SK-N-SH treated with all-trans-retinoic acid at 6 μM for 48 hours (cell line): Measurements from ENCODE around the gene PLN.

Experiments
- ARNTL ChIP-seq: fragments of 450-650 bp; formaldehyde crosslinking; IDR thresholded peaks from 2 replicates; pipeline ENCODE4 v1.5.0; 2020; ENCODE audit warnings: low read depth, mild to moderate bottlenecking, moderate library complexity, borderline replicate concordance
- ESRRG ChIP-seq: fragments of 250-450 bp; sonication (Bioruptor Pico); IDR thresholded peaks from 2 replicates; pipeline ENCODE4 v1.6.1; 2021; ENCODE audit warnings: mild to moderate bottlenecking
- ISL1 ChIP-seq: fragments of 250-450 bp; sonication (Bioruptor Pico); IDR thresholded peaks from 2 replicates; pipeline ENCODE4 v2.1.2; 2022; ENCODE audit warnings: mild to moderate bottlenecking, moderate library complexity
- OSR1 ChIP-seq: fragments of 250-450 bp; sonication (Bioruptor Pico); IDR thresholded peaks from 2 replicates; pipeline ENCODE4 v1.8.0; 2022; ENCODE audit warnings: moderate library complexity, mild to moderate bottlenecking, inconsistent platforms
- PATZ1 ChIP-seq: fragments of 250-450 bp; sonication (Bioruptor Pico); IDR thresholded peaks from 2 replicates; pipeline ENCODE4 v1.8.0; 2020; ENCODE audit warnings: mild to moderate bottlenecking, moderate library complexity, borderline replicate concordance
- PPARA ChIP-seq: fragments of 250-450 bp; sonication (Bioruptor Pico); IDR thresholded peaks from 2 replicates; pipeline ENCODE4 v1.5.0; 2020; ENCODE audit warnings: mild to moderate bottlenecking, borderline replicate concordance
- ZNF8 ChIP-seq: fragments of 450-650 bp; formaldehyde crosslinking; IDR thresholded peaks from 2 replicates; pipeline ENCODE4 v1.5.0; 2020; ENCODE audit warnings: mild to moderate bottlenecking, moderate library complexity

GRCh38 chr6:118580585-118581419 is 32.7 kb downstream of the PLN start:
- TF ChIP-seq OSR1 (CRISPR knock-in tag), result no peak
- no peak for TF ChIP-seq PATZ1 (CRISPR knock-in tag)
- no peak for TF ChIP-seq ZNF8 (CRISPR knock-in tag)
- no peak for TF ChIP-seq ISL1 (CRISPR knock-in tag)
- no peak for TF ChIP-seq PPARA
- no peak for TF ChIP-seq ARNTL (CRISPR knock-in tag)
- no peak for TF ChIP-seq ESRRG (CRISPR knock-in tag)
